Liver (tissue), 9 donors: ENCODE measurements around the gene LRRC30. TPM values are rescaled to one million over a fixed set of nuclear protein-coding genes. Genes with fewer than 3 reads are reported as not detected.

ENCODE experiments used
- DNase-seq: peaks from one replicate; pipeline ENCODE4 v3.0.0-alpha.2; 2017; ENCODE audit warnings: low spot score
- H3K27ac ChIP-seq, 2 donors: one replicate each; pipeline ENCODE4 v1.7.0; 2013; ENCODE audit warnings: inconsistent platforms in 2 of 2, low read length in 2 of 2, control low read depth in 1 of 2, low read depth in 1 of 2, mild to moderate bottlenecking in 1 of 2
- H3K27me3 ChIP-seq, 4 donors: one replicate each; pipeline versions ENCODE4 v1.6.1 to v1.7.0; 2013; ENCODE audit warnings: low read length in 3 of 4, inconsistent platforms in 1 of 4, mild to moderate bottlenecking in 1 of 4, moderate library complexity in 1 of 4; ENCODE audit not compliant: control insufficient read depth in 4 of 4, insufficient read depth in 4 of 4
- H3K36me3 ChIP-seq, 4 donors: one replicate each; pipeline versions ENCODE4 v1.6.1 to v1.7.0; 2013; ENCODE audit warnings: low read length in 3 of 4, mild to moderate bottlenecking in 3 of 4, low read depth in 1 of 4, moderate library complexity in 1 of 4; ENCODE audit not compliant: control insufficient read depth in 4 of 4, insufficient read depth in 3 of 4
- H3K4me1 ChIP-seq, 4 donors: one replicate each; pipeline versions ENCODE4 v1.6.1 to v1.7.0; 2013; ENCODE audit warnings: low read length in 3 of 4, mild to moderate bottlenecking in 3 of 4, moderate library complexity in 1 of 4; ENCODE audit not compliant: control insufficient read depth in 4 of 4, insufficient read depth in 4 of 4
- H3K4me3 ChIP-seq, 3 donors: one replicate each; pipeline versions ENCODE4 v1.6.1 to v1.7.0; 2013; ENCODE audit warnings: low read length in 3 of 3, control low read depth in 1 of 3, low read depth in 1 of 3, mild to moderate bottlenecking in 1 of 3
- H3K9ac ChIP-seq, 2 donors: one replicate each; pipeline ENCODE4 v1.7.0; 2013; ENCODE audit warnings: low read length in 2 of 2, mild to moderate bottlenecking in 2 of 2, moderate library complexity in 2 of 2, control low read depth in 1 of 2, low read depth in 1 of 2
- H3K9me3 ChIP-seq, 4 donors: one replicate each; pipeline versions ENCODE4 v1.6.1 to v1.7.0; 2013; ENCODE audit warnings: low read length in 3 of 4; ENCODE audit not compliant: control insufficient read depth in 4 of 4
- EGR1 ChIP-seq, 2 donors: IDR thresholded peaks; 2 replicates each; pipeline ENCODE4 v1.6.1; 2016 to 2018; ENCODE audit warnings: antibody characterized with exemption in 2 of 2, low read depth in 2 of 2
- FOXA2 ChIP-seq: IDR thresholded peaks from 2 replicates; pipeline ENCODE4 v1.6.1; 2016; ENCODE audit warnings: antibody characterized with exemption
- HNF4A ChIP-seq, 2 donors: conservative IDR thresholded peaks; 2 replicates each; pipeline ENCODE4 v1.6.1; 2016; ENCODE audit warnings: antibody characterized with exemption in 2 of 2, mild to moderate bottlenecking in 2 of 2
- HNF4G ChIP-seq: IDR thresholded peaks from 2 replicates; pipeline ENCODE4 v1.6.1; 2016; ENCODE audit warnings: antibody characterized with exemption
- JUND ChIP-seq, 2 donors: IDR thresholded peaks; 2 replicates each; pipeline ENCODE4 v1.6.1; 2016; ENCODE audit warnings: antibody characterized with exemption in 2 of 2
- NR2F2 ChIP-seq: IDR thresholded peaks from 2 replicates; pipeline ENCODE4 v1.6.1; 2016; ENCODE audit warnings: antibody characterized with exemption
- RAD21 ChIP-seq, 2 donors: IDR thresholded peaks; 2 replicates each; pipeline ENCODE4 v1.6.1; 2016; ENCODE audit warnings: antibody characterized with exemption in 2 of 2, mild to moderate bottlenecking in 2 of 2
- RXRA ChIP-seq, 2 donors: IDR thresholded peaks; 2 replicates each; pipeline ENCODE4 v1.6.1; 2017 to 2018; ENCODE audit warnings: antibody characterized with exemption in 2 of 2, mild to moderate bottlenecking in 1 of 2
- SP1 ChIP-seq: IDR thresholded peaks from 2 replicates; pipeline ENCODE4 v1.6.1; 2018; ENCODE audit warnings: antibody characterized with exemption, mild to moderate bottlenecking
- TAF1 ChIP-seq: conservative IDR thresholded peaks from 2 replicates; pipeline ENCODE4 v1.6.1; 2016; ENCODE audit warnings: antibody characterized with exemption, mild to moderate bottlenecking
- YY1 ChIP-seq: IDR thresholded peaks from 2 replicates; pipeline ENCODE4 v1.6.1; 2016; ENCODE audit warnings: antibody characterized with exemption, mild to moderate bottlenecking
- WGBS: extraction: QIAGEN DNeasy Blood & Tissue Kit; methylation state at CpG from one replicate; pipeline ENCODE4 v1.1.7; 2013; 5-methylcytosine and 5-hydroxymethylcytosine counted together
- polyA plus RNA-seq, 2 donors: library from polyadenylated mRNA; stranded (reverse) in 1 of 2; unstranded in 1 of 2; fragments of 200-250 nt in 1 of 2; fragments of >200 nt in 1 of 2; fragmentation: Nextera tagmentation in 1 of 2; extraction: Ambion mirVana in 1 of 2; gene quantifications; one replicate each; pipeline versions ENCODE4 v1.2.1 to v1.2.3, GENCODE V29; 2013 to 2015
- total RNA-seq, 2 donors: library from RNA; depleted of rRNA; stranded (reverse); fragments of >200 nt; gene quantifications; one replicate each; pipeline ENCODE4 v1.2.3, GENCODE V29; 2014
- TF ChIP-seq, protein P1 (sequence below): IDR thresholded peaks from 2 replicates; pipeline ENCODE4 v1.6.1; 2016; ENCODE audit warnings: antibody characterized with exemption, mild to moderate bottlenecking
- TF ChIP-seq, protein P2 (sequence below): IDR thresholded peaks from 2 replicates; pipeline ENCODE4 v1.6.1; 2016; ENCODE audit warnings: antibody characterized with exemption
- TF ChIP-seq, protein P3 (sequence below): IDR thresholded peaks from 2 replicates; pipeline ENCODE4 v1.6.1; 2016; ENCODE audit warnings: antibody characterized with exemption
- TF ChIP-seq, protein P4 (sequence below): IDR thresholded peaks from 2 replicates; pipeline ENCODE4 v1.6.1; 2016; ENCODE audit warnings: antibody characterized with exemption
- TF ChIP-seq, protein P5 (sequence below): fragments of 150-350 bp; IDR thresholded peaks from 2 replicates; pipeline ENCODE4 v1.5.1; 2017; ENCODE audit warnings: improper control_type of control experiment, low read depth, low read length; ENCODE audit not compliant: missing input control
- donor health status: healthy.
- donor health status: healthy.
- donor health status: healthy.
- donor health status: healthy.
- donor health status: healthy.

Gene LRRC30
- total and polyA plus RNA-seq, 4 donors, result not detected

GRCh38 chr18:7205346-7205745, 25.5 kb upstream of the LRRC30 start (continued):
- TF ChIP-seq, protein P1, sequence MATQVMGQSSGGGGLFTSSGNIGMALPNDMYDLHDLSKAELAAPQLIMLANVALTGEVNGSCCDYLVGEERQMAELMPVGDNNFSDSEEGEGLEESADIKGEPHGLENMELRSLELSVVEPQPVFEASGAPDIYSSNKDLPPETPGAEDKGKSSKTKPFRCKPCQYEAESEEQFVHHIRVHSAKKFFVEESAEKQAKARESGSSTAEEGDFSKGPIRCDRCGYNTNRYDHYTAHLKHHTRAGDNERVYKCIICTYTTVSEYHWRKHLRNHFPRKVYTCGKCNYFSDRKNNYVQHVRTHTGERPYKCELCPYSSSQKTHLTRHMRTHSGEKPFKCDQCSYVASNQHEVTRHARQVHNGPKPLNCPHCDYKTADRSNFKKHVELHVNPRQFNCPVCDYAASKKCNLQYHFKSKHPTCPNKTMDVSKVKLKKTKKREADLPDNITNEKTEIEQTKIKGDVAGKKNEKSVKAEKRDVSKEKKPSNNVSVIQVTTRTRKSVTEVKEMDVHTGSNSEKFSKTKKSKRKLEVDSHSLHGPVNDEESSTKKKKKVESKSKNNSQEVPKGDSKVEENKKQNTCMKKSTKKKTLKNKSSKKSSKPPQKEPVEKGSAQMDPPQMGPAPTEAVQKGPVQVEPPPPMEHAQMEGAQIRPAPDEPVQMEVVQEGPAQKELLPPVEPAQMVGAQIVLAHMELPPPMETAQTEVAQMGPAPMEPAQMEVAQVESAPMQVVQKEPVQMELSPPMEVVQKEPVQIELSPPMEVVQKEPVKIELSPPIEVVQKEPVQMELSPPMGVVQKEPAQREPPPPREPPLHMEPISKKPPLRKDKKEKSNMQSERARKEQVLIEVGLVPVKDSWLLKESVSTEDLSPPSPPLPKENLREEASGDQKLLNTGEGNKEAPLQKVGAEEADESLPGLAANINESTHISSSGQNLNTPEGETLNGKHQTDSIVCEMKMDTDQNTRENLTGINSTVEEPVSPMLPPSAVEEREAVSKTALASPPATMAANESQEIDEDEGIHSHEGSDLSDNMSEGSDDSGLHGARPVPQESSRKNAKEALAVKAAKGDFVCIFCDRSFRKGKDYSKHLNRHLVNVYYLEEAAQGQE, result no peak
- no peak for TF ChIP-seq TAF1
- no peak for TF ChIP-seq EGR1 (IDR thresholded peaks at IDR 0.05; ENCODE audit: low read depth in 2 of 2)
- no peak for TF ChIP-seq NR2F2
- TF ChIP-seq YY1, result no peak

GRCh38 chr18:7206217-7206616, 24.7 kb upstream of the LRRC30 start:
- Histone ChIP-seq H3K27ac (no peak overlapping the region), H3K9me3 (no peaks in the 10 kb centered on the region), H3K9ac (no peak overlapping the region), H3K36me3 (no peaks in the 10 kb centered on the region), H3K27me3 (peaks cover 0 to 3% (median 0%) of the 10 kb centered on the region in 4 donors), H3K4me1 (no peaks in the 10 kb centered on the region), H3K4me3 (no peak overlapping the region)
- no peak for DNase-seq
- 67% methylated on average over 6 of the region's 6 CpGs for WGBS
- no peak for TF ChIP-seq EGR1 (IDR thresholded peaks at IDR 0.05; ENCODE audit: low read depth in 2 of 2)
- no peak for TF ChIP-seq HNF4G
- TF ChIP-seq FOXA2, result no peak
- TF ChIP-seq TAF1, result no peak
- TF ChIP-seq, protein P2, sequence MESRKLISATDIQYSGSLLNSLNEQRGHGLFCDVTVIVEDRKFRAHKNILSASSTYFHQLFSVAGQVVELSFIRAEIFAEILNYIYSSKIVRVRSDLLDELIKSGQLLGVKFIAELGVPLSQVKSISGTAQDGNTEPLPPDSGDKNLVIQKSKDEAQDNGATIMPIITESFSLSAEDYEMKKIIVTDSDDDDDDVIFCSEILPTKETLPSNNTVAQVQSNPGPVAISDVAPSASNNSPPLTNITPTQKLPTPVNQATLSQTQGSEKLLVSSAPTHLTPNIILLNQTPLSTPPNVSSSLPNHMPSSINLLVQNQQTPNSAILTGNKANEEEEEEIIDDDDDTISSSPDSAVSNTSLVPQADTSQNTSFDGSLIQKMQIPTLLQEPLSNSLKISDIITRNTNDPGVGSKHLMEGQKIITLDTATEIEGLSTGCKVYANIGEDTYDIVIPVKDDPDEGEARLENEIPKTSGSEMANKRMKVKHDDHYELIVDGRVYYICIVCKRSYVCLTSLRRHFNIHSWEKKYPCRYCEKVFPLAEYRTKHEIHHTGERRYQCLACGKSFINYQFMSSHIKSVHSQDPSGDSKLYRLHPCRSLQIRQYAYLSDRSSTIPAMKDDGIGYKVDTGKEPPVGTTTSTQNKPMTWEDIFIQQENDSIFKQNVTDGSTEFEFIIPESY, result no peak
- TF ChIP-seq, protein P3, sequence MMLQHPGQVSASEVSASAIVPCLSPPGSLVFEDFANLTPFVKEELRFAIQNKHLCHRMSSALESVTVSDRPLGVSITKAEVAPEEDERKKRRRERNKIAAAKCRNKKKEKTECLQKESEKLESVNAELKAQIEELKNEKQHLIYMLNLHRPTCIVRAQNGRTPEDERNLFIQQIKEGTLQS, result no peak
- no peak for TF ChIP-seq RAD21 (IDR thresholded peaks at IDR 0.05)
- TF ChIP-seq JUND (IDR thresholded peaks at IDR 0.05), result no peak
- TF ChIP-seq RXRA (IDR thresholded peaks at IDR 0.05), result no peak
- TF ChIP-seq NR2F2, result no peak
- TF ChIP-seq YY1, result no peak
- TF ChIP-seq, protein P4, sequence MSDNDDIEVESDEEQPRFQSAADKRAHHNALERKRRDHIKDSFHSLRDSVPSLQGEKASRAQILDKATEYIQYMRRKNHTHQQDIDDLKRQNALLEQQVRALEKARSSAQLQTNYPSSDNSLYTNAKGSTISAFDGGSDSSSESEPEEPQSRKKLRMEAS, result no peak
- TF ChIP-seq, protein P1, result no peak
- no peak for TF ChIP-seq SP1
- TF ChIP-seq, protein P5, sequence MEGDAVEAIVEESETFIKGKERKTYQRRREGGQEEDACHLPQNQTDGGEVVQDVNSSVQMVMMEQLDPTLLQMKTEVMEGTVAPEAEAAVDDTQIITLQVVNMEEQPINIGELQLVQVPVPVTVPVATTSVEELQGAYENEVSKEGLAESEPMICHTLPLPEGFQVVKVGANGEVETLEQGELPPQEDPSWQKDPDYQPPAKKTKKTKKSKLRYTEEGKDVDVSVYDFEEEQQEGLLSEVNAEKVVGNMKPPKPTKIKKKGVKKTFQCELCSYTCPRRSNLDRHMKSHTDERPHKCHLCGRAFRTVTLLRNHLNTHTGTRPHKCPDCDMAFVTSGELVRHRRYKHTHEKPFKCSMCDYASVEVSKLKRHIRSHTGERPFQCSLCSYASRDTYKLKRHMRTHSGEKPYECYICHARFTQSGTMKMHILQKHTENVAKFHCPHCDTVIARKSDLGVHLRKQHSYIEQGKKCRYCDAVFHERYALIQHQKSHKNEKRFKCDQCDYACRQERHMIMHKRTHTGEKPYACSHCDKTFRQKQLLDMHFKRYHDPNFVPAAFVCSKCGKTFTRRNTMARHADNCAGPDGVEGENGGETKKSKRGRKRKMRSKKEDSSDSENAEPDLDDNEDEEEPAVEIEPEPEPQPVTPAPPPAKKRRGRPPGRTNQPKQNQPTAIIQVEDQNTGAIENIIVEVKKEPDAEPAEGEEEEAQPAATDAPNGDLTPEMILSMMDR, result no peak
- TF ChIP-seq HNF4A (conservative IDR thresholded peaks at IDR 0.05), result no peak
